GM18505 (cell line): ENCODE results near the gene TDP1.

Experiments
- ATAC-seq: cut with Tn5 transposase; IDR thresholded peaks from one replicate; pipeline ENCODE4 v1.9.1; 2021; ENCODE audit not compliant: unreplicated experiment
- POLR2A ChIP-seq: IDR thresholded peaks from 4 replicates; pipeline ENCODE4 v1.6.1; 2011; ENCODE audit warnings: borderline replicate concordance; ENCODE audit not compliant: insufficient read depth, insufficient read length; ENCODE audit errors: extremely low read depth

TDP1 gene

GRCh38 chr14:90034156-90034555, 78.4 kb downstream of the TDP1 start:
- no peak for TF ChIP-seq POLR2A
- ATAC-seq, result no peak

GRCh38 chr14:90034835-90035525, 79.3 kb downstream of the TDP1 start:
- ATAC-seq, result no peak
- TF ChIP-seq POLR2A, result no peak

- no peak for ATAC-seq
- TF ChIP-seq POLR2A, result no peak
Observed at GRCh38 chr14:90039253-90040010, 83.7 kb downstream of the TDP1 start.

GRCh38 chr14:90040411-90040810, 84.7 kb downstream of the TDP1 start:
- ATAC-seq, result no peak

GRCh38 chr14:90042496-90043252, 86.9 kb downstream of the TDP1 start:
- no peak for ATAC-seq
- TF ChIP-seq POLR2A, result no peak

More at GRCh38 chr14:90040411-90040810, 84.7 kb downstream of the TDP1 start:
- TF ChIP-seq POLR2A, result no peak

- no peak for TF ChIP-seq POLR2A
Observed at GRCh38 chr14:90045616-90046015, 89.9 kb downstream of the TDP1 start.

GRCh38 chr14:90049390-90049789, 93.7 kb downstream of the TDP1 start:
- ATAC-seq, result no peak
- TF ChIP-seq POLR2A, result no peak

More at GRCh38 chr14:90045616-90046015, 89.9 kb downstream of the TDP1 start:
- no peak for ATAC-seq

- no peak for ATAC-seq
Observed at GRCh38 chr14:90050271-90050670, 94.5 kb downstream of the TDP1 start.

GRCh38 chr14:90053044-90053443, 97.3 kb downstream of the TDP1 start:
- TF ChIP-seq POLR2A, result no peak
- no peak for ATAC-seq

More at GRCh38 chr14:90050271-90050670, 94.5 kb downstream of the TDP1 start:
- TF ChIP-seq POLR2A, result no peak

GRCh38 chr14:90054803-90055202, 99.1 kb downstream of the TDP1 start:
- no peak for TF ChIP-seq POLR2A
- ATAC-seq, result no peak

GRCh38 chr14:90056826-90057225, 101.1 kb downstream of the TDP1 start:
- TF ChIP-seq POLR2A, result no peak
- no peak for ATAC-seq

- ATAC-seq, result no peak
Observed at GRCh38 chr14:90058876-90059458, 103.2 kb downstream of the TDP1 start.

GRCh38 chr14:90060312-90060964, 104.7 kb downstream of the TDP1 start:
- no peak for TF ChIP-seq POLR2A
- ATAC-seq, result peak; percentile 65

More at GRCh38 chr14:90058876-90059458, 103.2 kb downstream of the TDP1 start:
- TF ChIP-seq POLR2A, result no peak

GRCh38 chr14:90060965-90061684, 105.4 kb downstream of the TDP1 start:
- no peak for TF ChIP-seq POLR2A
- peak; percentile 21 for ATAC-seq
